H7 (cell line): ENCODE measurements around the gene AP1S2. TPM values are rescaled to one million over a fixed set of nuclear protein-coding genes. Genes with fewer than 3 reads are reported as not detected.

Source experiments
- DNase-seq: peaks from one replicate; pipeline ENCODE4 v3.0.0; 2012
- H3K27me3 ChIP-seq: 2 replicates; pipeline ENCODE4 v1.6.0; 2011; ENCODE audit warnings: mild to moderate bottlenecking, low read length; ENCODE audit not compliant: control insufficient read depth, insufficient read depth
- H3K36me3 ChIP-seq: replicated peaks from 2 replicates; pipeline ENCODE4 v1.5.1; 2011; ENCODE audit warnings: low read length; ENCODE audit not compliant: control insufficient read depth, insufficient read depth
- H3K4me3 ChIP-seq: 2 replicates; pipeline ENCODE4 v1.5.1; 2011; ENCODE audit warnings: low read depth, mild to moderate bottlenecking, control low read depth, low read length, moderate library complexity; ENCODE audit not compliant: insufficient read depth
- total RNA-seq: library from RNA; depleted of rRNA; stranded (reverse); fragments of >200 nt; shearing (Covaris generic); gene quantifications from 2 replicates; pipeline ENCODE4 v1.2.3, GENCODE V29; 2014; rRNA removed

Gene AP1S2
- total RNA-seq, 1 experiment from 2014 or later, result 287 TPM

DNA sequence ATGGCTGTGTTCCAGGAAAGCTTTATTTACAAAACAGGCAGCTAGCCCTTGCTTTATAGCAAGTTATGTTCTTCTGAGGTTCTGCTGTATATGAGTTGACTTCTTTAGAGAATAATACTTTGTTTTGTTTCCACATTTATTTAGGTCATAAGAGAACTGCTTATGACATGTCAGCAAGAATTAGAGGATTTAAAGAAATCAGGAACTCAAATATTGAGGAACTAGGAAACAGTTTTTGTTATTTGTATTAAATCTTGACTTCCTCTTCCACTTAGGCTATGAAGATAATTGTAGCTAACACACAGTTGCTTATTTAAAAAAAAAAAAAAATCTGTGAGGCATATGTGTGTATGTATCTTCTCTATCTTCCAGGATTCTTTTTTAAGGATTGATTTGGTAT is 50.0 kb downstream of the AP1S2 start:
- Histone ChIP-seq H3K4me3 (no peak overlapping the region), H3K36me3 (peaks cover 9% of the 10 kb centered on the region; the same call in 1 of the 2 replicates), H3K27me3 (no peaks in the 10 kb centered on the region)
- DNase-seq, result no peak

DNA sequence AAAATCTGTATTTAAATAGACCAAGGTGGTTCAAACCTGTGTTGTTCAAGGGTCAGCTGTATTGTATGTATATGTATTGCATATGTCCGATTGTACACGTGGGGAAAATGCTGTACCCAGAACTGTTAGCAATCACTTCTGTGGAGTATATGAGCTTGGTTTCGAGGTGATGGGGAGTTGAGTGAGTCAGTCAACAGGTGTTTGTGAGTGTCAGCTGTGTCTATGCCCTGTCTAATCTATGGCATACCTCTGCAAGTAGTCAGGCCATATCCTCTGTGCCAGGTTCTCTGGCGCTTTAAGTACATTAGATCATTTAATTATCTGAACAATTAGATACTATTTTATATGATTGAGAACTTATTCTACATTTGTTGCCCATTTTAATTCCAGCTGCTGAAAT is 56.9 kb downstream of the AP1S2 start:
- peaks cover 2% of the 10 kb centered on the region for H3K36me3 ChIP-seq
- DNase-seq, result no peak
- no peaks in the 10 kb centered on the region for H3K27me3 ChIP-seq
- no peak overlapping the region for H3K4me3 ChIP-seq

DNA sequence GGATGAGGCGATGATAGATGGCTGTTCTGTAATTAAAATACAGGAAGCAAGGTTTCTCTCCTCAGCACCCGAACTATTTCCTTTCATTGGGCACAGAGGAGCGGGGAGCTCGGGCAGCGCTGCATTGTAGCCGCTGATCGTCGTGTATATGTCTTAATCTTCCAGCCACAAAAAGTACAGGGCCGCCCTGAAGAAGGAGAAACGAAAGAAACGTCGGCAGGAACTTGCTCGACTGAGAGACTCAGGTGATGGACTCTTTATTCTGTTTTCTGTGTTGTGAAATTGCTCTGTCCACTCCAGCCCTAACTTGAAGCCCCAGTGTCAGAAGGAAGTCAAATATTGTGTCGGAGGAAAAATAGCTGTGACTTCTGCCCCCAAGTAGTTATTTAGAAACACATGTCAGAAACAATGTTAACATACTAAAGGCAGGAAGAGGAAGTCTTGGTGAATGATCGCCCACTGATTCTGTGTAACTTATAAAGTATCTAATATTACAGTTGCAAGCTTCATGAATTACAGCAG is 63.8 kb downstream of the AP1S2 start:
- H3K27me3 ChIP-seq, result no peaks in the 10 kb centered on the region
- H3K4me3 ChIP-seq, result peak overlapping the region; percentile 95
- no peak for DNase-seq
- peaks cover 2% of the 10 kb centered on the region for H3K36me3 ChIP-seq

GRCh38 chrX:15789979-15790768 is 64.4 kb downstream of the AP1S2 start, which contains the start of gene ZRSR2:
Gene ZRSR2, plus strand, starts transcription at chrX:15790484. Its CDS starts 12 bp downstream, at chrX:15790496.
- H3K36me3 ChIP-seq, result peaks cover 2% of the 10 kb centered on the region
- DNase-seq, result peak; percentile 95
- H3K27me3 ChIP-seq, result no peaks in the 10 kb centered on the region
- H3K4me3 ChIP-seq, result peak within 1 kb of the TSS; percentile 95

DNA sequence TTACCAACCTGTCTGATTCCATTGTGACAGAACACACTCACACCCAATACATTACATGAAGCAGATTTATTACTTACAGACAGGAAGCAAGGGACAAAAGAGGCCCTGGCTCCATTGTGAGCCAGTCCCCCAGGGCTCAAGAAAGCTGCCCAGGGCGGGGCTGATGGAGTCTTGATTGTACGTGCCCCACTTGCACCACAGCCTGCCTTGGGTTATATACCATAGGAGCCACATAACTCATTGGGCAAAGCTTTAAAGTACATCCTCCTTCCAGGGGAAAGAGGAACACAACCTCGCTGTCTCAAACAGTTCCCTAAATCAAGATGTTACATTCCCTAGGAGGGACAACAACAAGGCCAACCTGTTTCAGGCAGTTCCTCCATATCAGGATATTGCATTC is 67.7 kb downstream of the AP1S2 start:
- DNase-seq, result no peak
- no peak overlapping the region for H3K4me3 ChIP-seq
- no peaks in the 10 kb centered on the region for H3K27me3 ChIP-seq
- no peaks in the 10 kb centered on the region; the same call in 1 of the 2 replicates for H3K36me3 ChIP-seq

GRCh38 chrX:15785176-15785750 is 69.3 kb downstream of the AP1S2 start:
- H3K27me3 ChIP-seq, result no peaks in the 10 kb centered on the region
- no peak overlapping the region for H3K4me3 ChIP-seq
- DNase-seq, result no peak
- no peaks in the 10 kb centered on the region; the same call in 1 of the 2 replicates for H3K36me3 ChIP-seq

GRCh38 chrX:15781961-15782699 is 72.5 kb downstream of the AP1S2 start:
- DNase-seq, result no peak
- no peak overlapping the region for H3K4me3 ChIP-seq
- H3K27me3 ChIP-seq, result no peaks in the 10 kb centered on the region
- H3K36me3 ChIP-seq, result no peaks in the 10 kb centered on the region; the same call in 1 of the 2 replicates

Other genes with a start within 250 kb of the AP1S2 start
- gene CLTRN, start 190.0 kb downstream of the AP1S2 start, total RNA-seq, result 0.73 and 2.7 TPM in 2 replicates
- 4.9 and 5.4 TPM in 2 replicates for gene CA5B, start 116.5 kb downstream of the AP1S2 start, total RNA-seq
- 6.1 and 8.4 TPM in 2 replicates for gene ZRSR2, start 64.3 kb downstream of the AP1S2 start, total RNA-seq